Measurements from ENCODE around the gene NDUFS7.

Gene NDUFS7

GRCh38 chr19:1400281-1401137 is 16.8 kb downstream of the NDUFS7 start:
- H4K8ac ChIP-seq (ENCODE audit: low read depth, low read length) = peak overlapping the region; percentile 85
- peak overlapping the region; percentile 94 for H4K91ac ChIP-seq (ENCODE audit: low read depth, low read length)
- peak in 1 of 2 donors; percentile 24 for DNase-seq

DNA sequence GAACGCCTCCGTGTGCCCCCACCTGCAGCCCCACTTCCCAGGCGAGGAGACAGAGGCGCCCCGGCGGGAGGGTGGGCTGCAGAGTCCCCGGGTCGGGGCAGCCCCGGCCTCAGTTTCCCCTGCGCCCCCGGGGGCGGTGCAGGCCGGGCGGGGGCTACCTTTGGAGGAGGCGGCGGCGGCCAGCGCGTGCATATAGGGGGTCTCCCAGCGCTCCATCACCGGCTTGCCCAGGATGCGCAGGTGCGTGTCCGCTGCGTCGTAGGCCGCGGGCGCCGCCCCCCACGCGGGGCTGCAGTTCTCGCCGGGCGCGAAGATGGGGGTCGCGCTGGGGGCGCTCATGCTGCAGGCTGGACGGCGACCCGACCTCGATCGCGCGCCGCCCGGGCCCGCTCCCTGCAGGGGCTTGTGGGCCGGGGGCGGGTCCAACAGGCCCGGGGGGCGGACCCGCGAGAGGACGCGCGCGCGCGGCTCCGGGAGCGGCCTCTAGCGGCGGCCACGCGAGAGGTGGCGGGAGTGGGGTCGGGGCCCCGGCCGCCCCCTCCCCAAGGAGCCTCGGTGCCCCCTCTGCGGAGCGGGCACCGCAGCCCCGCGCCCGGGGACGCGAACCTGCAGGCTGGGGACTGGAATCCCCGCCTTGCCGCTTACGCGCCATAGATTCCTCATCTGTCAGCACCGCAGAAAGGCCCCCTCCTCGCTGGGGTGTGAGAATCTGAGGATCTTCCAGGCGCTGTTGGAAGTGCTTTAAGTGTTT is 17.6 kb downstream of the NDUFS7 start, which contains the start of gene GAMT:
TSS of gene GAMT (minus strand) at position 405 of the 751 bp plus-strand sequence. CDS start at position 339, 66 bp downstream.
- Histone ChIP-seq H3K9me3 (ENCODE audit: insufficient read depth, low read depth, low read length) (peaks cover 5% of the 10 kb centered on the region), H2BK12ac (ENCODE audit: low read length) (peak within 1 kb of the TSS; percentile 28), H3K18ac (ENCODE audit: low read length) (peak within 1 kb of the TSS; percentile 93), H3K79me1 (ENCODE audit: low read length) (peaks cover 8% of the 10 kb centered on the region), H3K4ac (ENCODE audit: low read depth, low read length) (peak within 1 kb of the TSS; percentile 66), H2AK5ac (ENCODE audit: low read length) (peak within 1 kb of the TSS; percentile 86), H3K14ac (ENCODE audit: low read length) (peak within 1 kb of the TSS; percentile 96), H3K4me2 (ENCODE audit: low read length) (peak within 1 kb of the TSS; percentile 82), H3K4me1 (ENCODE audit: control insufficient read depth in 1 of 2, insufficient read depth in 2 of 2, low read length in 2 of 2) (peaks cover 6 to 8% of the 10 kb centered on the region in 2 experiments), H4K91ac (ENCODE audit: low read depth, low read length) (peak within 1 kb of the TSS; percentile 94), H3K27ac (ENCODE audit: low read depth, low read length) (no peak within 1 kb of the TSS), H3K27me3 (ENCODE audit: insufficient read depth, low read length) (no peaks in the 10 kb centered on the region), H3K9ac (ENCODE audit: low read length) (peak within 1 kb of the TSS; percentile 59), H4K12ac (ENCODE audit: low read depth, low read length) (peak within 1 kb of the TSS; percentile 96), H4K8ac (ENCODE audit: low read depth, low read length) (peak within 1 kb of the TSS; percentile 93), H3K4me3 (ENCODE audit: low read depth, low read length) (peak within 1 kb of the TSS; percentile 81), H2BK120ac (ENCODE audit: insufficient read depth, low read length, poor library complexity) (peak within 1 kb of the TSS; percentile 87), H3K79me2 (ENCODE audit: control insufficient read depth, insufficient read depth, low read length, poor library complexity) (peaks cover 6% of the 10 kb centered on the region), H2BK5ac (ENCODE audit: low read depth, low read length, poor library complexity) (peak within 1 kb of the TSS; percentile 46), H3K23ac (ENCODE audit: low read length) (no peak within 1 kb of the TSS), H2AFZ (ENCODE audit: insufficient read depth, low read length, poor library complexity) (peak within 1 kb of the TSS; percentile 99), H3K36me3 (ENCODE audit: control insufficient read depth in 1 of 2, insufficient read depth in 2 of 2, low read length in 2 of 2) (no peaks in the 10 kb centered on the region)
- DNase-seq = peak in 1 of 2 donors; percentile 37
- WGBS (ENCODE audit: extremely low coverage, insufficient coverage, insufficient read length) = no CpG with 5 or more reads among the region's 87 CpGs

More at GRCh38 chr19:1400281-1401137, 16.8 kb downstream of the NDUFS7 start:
- H3K23ac ChIP-seq (ENCODE audit: low read length) = no peak overlapping the region
- peak overlapping the region; percentile 99 for H2AFZ ChIP-seq (ENCODE audit: insufficient read depth, low read length, poor library complexity)
- H3K4me1 ChIP-seq (ENCODE audit: control insufficient read depth in 1 of 2, insufficient read depth in 2 of 2, low read length in 2 of 2) = peaks cover 6% of the 10 kb centered on the region in 2 experiments
- peaks cover 5% of the 10 kb centered on the region for H3K9me3 ChIP-seq (ENCODE audit: insufficient read depth, low read depth, low read length)
- peak overlapping the region; percentile 59 for H3K9ac ChIP-seq (ENCODE audit: low read length)
- H3K14ac ChIP-seq (ENCODE audit: low read length) = peak overlapping the region; percentile 96
- peak overlapping the region; percentile 56 for H3K4ac ChIP-seq (ENCODE audit: low read depth, low read length)
- H2BK5ac ChIP-seq (ENCODE audit: low read depth, low read length, poor library complexity) = no peak overlapping the region
- H3K27ac ChIP-seq (ENCODE audit: low read depth, low read length) = no peak overlapping the region
- peaks cover 6% of the 10 kb centered on the region for H3K79me2 ChIP-seq (ENCODE audit: control insufficient read depth, insufficient read depth, low read length, poor library complexity)
- peaks cover 8% of the 10 kb centered on the region for H3K79me1 ChIP-seq (ENCODE audit: low read length)
- H3K18ac ChIP-seq (ENCODE audit: low read length) = peak overlapping the region; percentile 93
- peak overlapping the region; percentile 54 for H2BK120ac ChIP-seq (ENCODE audit: insufficient read depth, low read length, poor library complexity)
- peak overlapping the region; percentile 82 for H3K4me2 ChIP-seq (ENCODE audit: low read length)
- WGBS (ENCODE audit: extremely low coverage, insufficient coverage, insufficient read length) = no CpG with 5 or more reads among the region's 36 CpGs
- peak overlapping the region; percentile 96 for H4K12ac ChIP-seq (ENCODE audit: low read depth, low read length)
- no peaks in the 10 kb centered on the region for H3K27me3 ChIP-seq (ENCODE audit: insufficient read depth, low read length)
- no peak overlapping the region for H2BK12ac ChIP-seq (ENCODE audit: low read length)
- H2AK5ac ChIP-seq (ENCODE audit: low read length) = peak overlapping the region; percentile 86
- no peaks in the 10 kb centered on the region for H3K36me3 ChIP-seq (ENCODE audit: control insufficient read depth in 1 of 2, insufficient read depth in 2 of 2, low read length in 2 of 2)
- H3K4me3 ChIP-seq (ENCODE audit: low read depth, low read length) = peak overlapping the region; percentile 81

DNA sequence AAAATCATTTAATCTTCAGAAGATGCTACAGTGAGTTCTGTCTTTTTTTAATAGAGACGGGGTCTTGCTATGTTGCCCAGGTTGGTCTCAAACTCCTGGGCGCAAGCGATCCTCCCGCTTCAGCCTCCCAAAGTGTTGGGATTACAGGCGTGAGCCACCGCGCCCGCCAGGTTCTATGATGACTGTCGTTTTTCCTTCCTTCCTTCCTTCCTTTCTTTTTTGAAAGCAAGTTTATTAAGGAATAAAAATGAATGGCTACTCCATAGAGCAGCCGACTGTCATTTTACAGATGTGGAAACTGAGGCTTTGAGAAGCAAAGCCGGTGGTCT is 18.1 kb downstream of the NDUFS7 start:
- no peak overlapping the region for H3K27ac ChIP-seq (ENCODE audit: low read depth, low read length)
- H2BK12ac ChIP-seq (ENCODE audit: low read length) = no peak overlapping the region
- peaks cover 6% of the 10 kb centered on the region for H3K79me2 ChIP-seq (ENCODE audit: control insufficient read depth, insufficient read depth, low read length, poor library complexity)
- no peaks in the 10 kb centered on the region for H3K27me3 ChIP-seq (ENCODE audit: insufficient read depth, low read length)
- H3K18ac ChIP-seq (ENCODE audit: low read length) = no peak overlapping the region
- peak overlapping the region; percentile 93 for H4K8ac ChIP-seq (ENCODE audit: low read depth, low read length)
- no peak overlapping the region for H3K9ac ChIP-seq (ENCODE audit: low read length)
- peak overlapping the region; percentile 99 for H2AFZ ChIP-seq (ENCODE audit: insufficient read depth, low read length, poor library complexity)
- WGBS (ENCODE audit: extremely low coverage, insufficient coverage, insufficient read length) = no CpG with 5 or more reads among the region's 11 CpGs
- no peak overlapping the region for H2BK5ac ChIP-seq (ENCODE audit: low read depth, low read length, poor library complexity)
- H3K36me3 ChIP-seq (ENCODE audit: control insufficient read depth in 1 of 2, insufficient read depth in 2 of 2, low read length in 2 of 2) = no peaks in the 10 kb centered on the region
- peaks cover 8% of the 10 kb centered on the region for H3K79me1 ChIP-seq (ENCODE audit: low read length)
- H2BK120ac ChIP-seq (ENCODE audit: insufficient read depth, low read length, poor library complexity) = no peak overlapping the region
- H3K4ac ChIP-seq (ENCODE audit: low read depth, low read length) = no peak overlapping the region
- peaks cover 5% of the 10 kb centered on the region for H3K9me3 ChIP-seq (ENCODE audit: insufficient read depth, low read depth, low read length)
- no peak overlapping the region for H3K4me3 ChIP-seq (ENCODE audit: low read depth, low read length)
- H3K14ac ChIP-seq (ENCODE audit: low read length) = no peak overlapping the region
- no peak for DNase-seq
- H2AK5ac ChIP-seq (ENCODE audit: low read length) = no peak overlapping the region
- H3K4me1 ChIP-seq (ENCODE audit: control insufficient read depth in 1 of 2, insufficient read depth in 2 of 2, low read length in 2 of 2) = peaks cover 9 to 11% of the 10 kb centered on the region in 2 experiments
- no peak overlapping the region for H4K12ac ChIP-seq (ENCODE audit: low read depth, low read length)
- H4K91ac ChIP-seq (ENCODE audit: low read depth, low read length) = peak overlapping the region; percentile 61
- H3K4me2 ChIP-seq (ENCODE audit: low read length) = peak overlapping the region; percentile 82
- no peak overlapping the region for H3K23ac ChIP-seq (ENCODE audit: low read length)

GRCh38 chr19:1402411-1403070 is 18.8 kb downstream of the NDUFS7 start:
- Histone ChIP-seq H3K9ac (ENCODE audit: low read length) (no peak overlapping the region), H3K4me1 (ENCODE audit: control insufficient read depth in 1 of 2, insufficient read depth in 2 of 2, low read length in 2 of 2) (peaks cover 9 to 11% of the 10 kb centered on the region in 2 experiments), H2AK5ac (ENCODE audit: low read length) (peak overlapping the region; percentile 58), H4K91ac (ENCODE audit: low read depth, low read length) (no peak overlapping the region), H3K27me3 (ENCODE audit: insufficient read depth, low read length) (no peaks in the 10 kb centered on the region), H2BK12ac (ENCODE audit: low read length) (no peak overlapping the region), H2AFZ (ENCODE audit: insufficient read depth, low read length, poor library complexity) (no peak overlapping the region), H3K79me2 (ENCODE audit: control insufficient read depth, insufficient read depth, low read length, poor library complexity) (peaks cover 8% of the 10 kb centered on the region), H3K4me3 (ENCODE audit: low read depth, low read length) (no peak overlapping the region), H3K27ac (ENCODE audit: low read depth, low read length) (no peak overlapping the region), H3K9me3 (ENCODE audit: insufficient read depth, low read depth, low read length) (peaks cover 5% of the 10 kb centered on the region), H3K18ac (ENCODE audit: low read length) (no peak overlapping the region), H4K12ac (ENCODE audit: low read depth, low read length) (no peak overlapping the region), H2BK5ac (ENCODE audit: low read depth, low read length, poor library complexity) (no peak overlapping the region), H3K36me3 (ENCODE audit: control insufficient read depth in 1 of 2, insufficient read depth in 2 of 2, low read length in 2 of 2) (no peaks in the 10 kb centered on the region), H4K8ac (ENCODE audit: low read depth, low read length) (no peak overlapping the region), H3K23ac (ENCODE audit: low read length) (no peak overlapping the region), H3K4ac (ENCODE audit: low read depth, low read length) (no peak overlapping the region), H3K79me1 (ENCODE audit: low read length) (peaks cover 12% of the 10 kb centered on the region), H2BK120ac (ENCODE audit: insufficient read depth, low read length, poor library complexity) (no peak overlapping the region), H3K14ac (ENCODE audit: low read length) (no peak overlapping the region), H3K4me2 (ENCODE audit: low read length) (no peak overlapping the region)
- DNase-seq = no peak
- WGBS (ENCODE audit: extremely low coverage, insufficient coverage, insufficient read length) = no CpG with 5 or more reads among the region's 25 CpGs
